Uterus (tissue), 2 donors: ENCODE results near the gene ZNF138.

Experiments
- CTCF ChIP-seq, 4 experiments: fragments of 200-600 bp in 2 of 4; fragments of 450-650 bp in 2 of 4; sonication (generic) in 2 of 4; IDR thresholded peaks; one replicate each; pipeline ENCODE4 v1.5.1; 2016 to 2019; ENCODE audit warnings: antibody characterized with exemption in 4 of 4, mild to moderate bottlenecking in 2 of 4, moderate library complexity in 1 of 4
- POLR2A ChIP-seq, 2 donors: fragments of 450-650 bp; IDR thresholded peaks; one replicate each; pipeline ENCODE4 v1.6.1; 2016; ENCODE audit warnings: antibody characterized with exemption in 2 of 2, mild to moderate bottlenecking in 1 of 2, moderate library complexity in 1 of 2

DNA sequence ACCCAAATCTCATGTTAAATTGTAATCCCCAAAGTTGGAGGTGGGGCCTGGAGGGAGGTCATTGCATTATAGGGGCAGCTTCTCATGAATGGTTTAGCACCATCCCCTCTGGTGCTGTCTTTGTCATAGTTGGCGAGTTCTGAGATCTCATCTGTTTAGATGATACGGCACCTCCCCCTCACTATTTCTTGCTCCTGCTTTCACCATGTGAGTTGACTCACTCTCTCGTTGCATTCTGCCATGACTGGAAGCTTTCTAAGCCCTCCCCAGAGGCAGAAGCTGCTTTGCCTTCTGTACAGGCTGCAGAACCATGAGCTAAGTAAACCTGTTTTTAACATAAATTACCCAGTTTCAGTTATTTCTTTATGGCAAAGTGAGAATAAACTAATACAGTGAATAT, 18.9 kb upstream of the ZNF138 start:
- TF ChIP-seq CTCF (IDR thresholded peaks at IDR 0.05) (no peak), POLR2A (IDR thresholded peaks at IDR 0.05) (no peak)
